Measurements from ENCODE around the gene TRPM2. TPM values are rescaled to one million over a fixed set of nuclear protein-coding genes. Genes with fewer than 3 reads are reported as not detected.

TRPM2 gene
- polyA plus RNA-seq, 3 donors, result 0.98 to 1.3 (median 1.2) TPM

GRCh38 chr21:44321846-44322450 is 31.5 kb upstream of the TRPM2 start:
- DNase-seq, result no peak

GRCh38 chr21:44322621-44323325 is 30.6 kb upstream of the TRPM2 start:
- DNase-seq, result no peak

GRCh38 chr21:44323591-44323990 is 29.8 kb upstream of the TRPM2 start:
- DNase-seq, result no peak

GRCh38 chr21:44324106-44324853 is 29.1 kb upstream of the TRPM2 start:
- no peak for DNase-seq

- no peak for DNase-seq
Observed at GRCh38 chr21:44324854-44325107, 28.6 kb upstream of the TRPM2 start.

GRCh38 chr21:44325386-44326271 is 27.8 kb upstream of the TRPM2 start:
- no peak for DNase-seq

- no peak for DNase-seq
Observed at GRCh38 chr21:44326272-44326647, 27.2 kb upstream of the TRPM2 start.

GRCh38 chr21:44326716-44327602 is 26.5 kb upstream of the TRPM2 start:
- no peak for DNase-seq

GRCh38 chr21:44327603-44327974 is 25.8 kb upstream of the TRPM2 start:
- DNase-seq, result no peak

- no peak for DNase-seq
Observed at GRCh38 chr21:44328242-44328895, 25.1 kb upstream of the TRPM2 start.

- no peak for DNase-seq
Observed at GRCh38 chr21:44329086-44329889, 24.1 kb upstream of the TRPM2 start.

- DNase-seq, result no peak
Observed at GRCh38 chr21:44329971-44330681, 23.3 kb upstream of the TRPM2 start.

- no peak for DNase-seq
Observed at GRCh38 chr21:44330698-44331097, 22.7 kb upstream of the TRPM2 start.

GRCh38 chr21:44331209-44331608 is 22.2 kb upstream of the TRPM2 start:
- no peak for DNase-seq

GRCh38 chr21:44331650-44332307 is 21.6 kb upstream of the TRPM2 start:
- no peak for DNase-seq

- no peak for DNase-seq
Observed at GRCh38 chr21:44332383-44332782, 21.0 kb upstream of the TRPM2 start.

GRCh38 chr21:44332965-44333364 is 20.5 kb upstream of the TRPM2 start:
- no peak for DNase-seq

GRCh38 chr21:44333509-44334328 is 19.7 kb upstream of the TRPM2 start:
- no peak for DNase-seq
